GM12878 (cell line): ENCODE measurements around the gene STPG3. TPM values are rescaled to one million over a fixed set of nuclear protein-coding genes. Genes with fewer than 3 reads are reported as not detected.

Source experiments
- BHLHE40 ChIP-seq, 2 experiments: fragments of 450-650 bp in 1 of 2; IDR thresholded peaks; 2 replicates each; pipeline ENCODE4 v1.6.1; 2011 to 2017; ENCODE audit warnings: low read depth in 2 of 2, borderline replicate concordance in 1 of 2, improper control_type of control experiment in 1 of 2, low read length in 1 of 2, mild to moderate bottlenecking in 1 of 2
- BRCA1 ChIP-seq: IDR thresholded peaks from 2 replicates; pipeline ENCODE4 v1.6.1; 2011; ENCODE audit warnings: low read depth, low read length, improper control_type of control experiment
- CHD2 ChIP-seq: IDR thresholded peaks from 2 replicates; pipeline ENCODE4 v1.6.1; 2011; ENCODE audit warnings: low read depth, low read length, improper control_type of control experiment, borderline replicate concordance
- CREB1 ChIP-seq: IDR thresholded peaks from 2 replicates; pipeline ENCODE4 v1.6.1; 2012; ENCODE audit warnings: low read depth, mild to moderate bottlenecking, inconsistent platforms
- DPF2 ChIP-seq: fragments of 450-650 bp; IDR thresholded peaks from 2 replicates; pipeline ENCODE4 v1.6.1; 2017; ENCODE audit warnings: mild to moderate bottlenecking
- IKZF1 ChIP-seq: fragments of 450-650 bp; conservative IDR thresholded peaks from 2 replicates; pipeline ENCODE4 v1.6.1; 2017; ENCODE audit warnings: antibody characterized with exemption, mild to moderate bottlenecking
- IRF4 ChIP-seq: IDR thresholded peaks from 2 replicates; pipeline ENCODE4 v1.6.1; 2011; ENCODE audit warnings: low read depth, low read length
- KLF5 ChIP-seq: fragments of 450-650 bp; IDR thresholded peaks from 2 replicates; pipeline ENCODE4 v1.6.1; 2014; ENCODE audit warnings: mild to moderate bottlenecking; ENCODE audit not compliant: partially characterized antibody
- LARP7 ChIP-seq: fragments of 450-650 bp; IDR thresholded peaks from 2 replicates; pipeline ENCODE4 v1.6.1; 2017; ENCODE audit warnings: mild to moderate bottlenecking
- MEF2A ChIP-seq: IDR thresholded peaks from 2 replicates; pipeline ENCODE4 v1.6.1; 2011; ENCODE audit warnings: low read depth, mild to moderate bottlenecking, low read length, moderate library complexity; ENCODE audit not compliant: insufficient read depth
- MEF2B ChIP-seq: fragments of 450-650 bp; IDR thresholded peaks from 2 replicates; pipeline ENCODE4 v1.6.1; 2018; ENCODE audit warnings: mild to moderate bottlenecking, moderate library complexity; ENCODE audit not compliant: partially characterized antibody, poor library complexity, severe bottlenecking
- MTA2 ChIP-seq: fragments of 450-650 bp; IDR thresholded peaks from 2 replicates; pipeline ENCODE4 v1.6.1; 2016; ENCODE audit warnings: low read depth, mild to moderate bottlenecking, moderate library complexity
- NFYA ChIP-seq: IDR thresholded peaks from 2 replicates; pipeline ENCODE4 v1.6.1; 2011; ENCODE audit warnings: low read depth, mild to moderate bottlenecking, low read length, improper control_type of control experiment, borderline replicate concordance
- NFYB ChIP-seq: IDR thresholded peaks from 2 replicates; pipeline ENCODE4 v1.6.1; 2011; ENCODE audit warnings: low read depth, mild to moderate bottlenecking, low read length, improper control_type of control experiment, moderate library complexity; ENCODE audit not compliant: insufficient read depth
- RB1 ChIP-seq: fragments of 450-650 bp; formaldehyde crosslinking; IDR thresholded peaks from 2 replicates; pipeline ENCODE4 v1.6.1; 2017; ENCODE audit warnings: mild to moderate bottlenecking, borderline replicate concordance
- RELA ChIP-seq: fragments of 450-650 bp; IDR thresholded peaks from 2 replicates; pipeline ENCODE4 v1.8.0; 2014; ENCODE audit warnings: borderline replicate concordance; ENCODE audit not compliant: partially characterized antibody
- SIX5 ChIP-seq: IDR thresholded peaks from 2 replicates; pipeline ENCODE4 v1.6.1; 2011; ENCODE audit warnings: mild to moderate bottlenecking, low read depth, low read length, moderate library complexity; ENCODE audit not compliant: severe bottlenecking
- ZNF207 ChIP-seq: fragments of 450-650 bp; IDR thresholded peaks from 2 replicates; pipeline ENCODE4 v1.6.1; 2014; ENCODE audit warnings: antibody characterized with exemption, mild to moderate bottlenecking, borderline replicate concordance
- ZZZ3 ChIP-seq: IDR thresholded peaks from 2 replicates; pipeline ENCODE4 v1.6.1; 2011; ENCODE audit warnings: low read depth; ENCODE audit not compliant: control insufficient read depth, insufficient read length
- polyA plus RNA-seq, 11 experiments: library from polyadenylated mRNA; depleted of rRNA in 4 of 11; unstranded in 6 of 11; stranded (reverse) in 5 of 11; fragments of >200 nt; fragmentation: Nextera tagmentation in 4 of 11; fragmentation: Illumina TruSeq in 1 of 11; extraction: Ambion mirVana in 4 of 11; extraction: Trizol in 1 of 11; gene quantifications; 1 replicate in 1 of 11; 2 replicates in 10 of 11; pipeline versions ENCODE4 v1.2.1 to v1.2.3, GENCODE V29; 2011 to 2016; ENCODE audit warnings: inconsistent platforms in 2 of 11, missing spikeins in 2 of 11, low read depth in 1 of 11
- total RNA-seq, 4 experiments: library from RNA; depleted of rRNA in 3 of 4; stranded (reverse); fragments of >200 nt in 3 of 4; fragmentation: Illumina TruSeq in 1 of 4; extraction: Trizol in 1 of 4; gene quantifications; 2 replicates each; pipeline versions ENCODE4 v1.2.1 to v1.2.3, GENCODE V29; 2013 to 2021
- TF ChIP-seq, protein P1 (sequence below): IDR thresholded peaks from 2 replicates; pipeline ENCODE4 v1.6.1; 2011; ENCODE audit warnings: low read depth, low read length, improper control_type of control experiment, borderline replicate concordance
- TF ChIP-seq, protein P2 (sequence below): fragments of 450-650 bp; IDR thresholded peaks from 2 replicates; pipeline ENCODE4 v1.6.1; 2017; ENCODE audit warnings: mild to moderate bottlenecking, moderate library complexity
- TF ChIP-seq, protein P3 (sequence below), 3 experiments: IDR thresholded peaks in 2 of 3; conservative IDR thresholded peaks in 1 of 3; 2 replicates each; pipeline ENCODE4 v1.5.1; 2011; ENCODE audit warnings: low read depth in 3 of 3, low read length in 3 of 3, mild to moderate bottlenecking in 3 of 3, control low read depth in 2 of 3, moderate library complexity in 2 of 3, inconsistent platforms in 1 of 3, mixed read lengths in 1 of 3; ENCODE audit not compliant: control insufficient read depth in 2 of 3, insufficient read depth in 1 of 3; ENCODE audit errors: extremely low read depth in 1 of 3

STPG3 gene
- total and polyA plus RNA-seq, 10 of the 15 experiments (the other 5 are each of a cell fraction or from before 2014, with no cell fraction given) = not detected

DNA sequence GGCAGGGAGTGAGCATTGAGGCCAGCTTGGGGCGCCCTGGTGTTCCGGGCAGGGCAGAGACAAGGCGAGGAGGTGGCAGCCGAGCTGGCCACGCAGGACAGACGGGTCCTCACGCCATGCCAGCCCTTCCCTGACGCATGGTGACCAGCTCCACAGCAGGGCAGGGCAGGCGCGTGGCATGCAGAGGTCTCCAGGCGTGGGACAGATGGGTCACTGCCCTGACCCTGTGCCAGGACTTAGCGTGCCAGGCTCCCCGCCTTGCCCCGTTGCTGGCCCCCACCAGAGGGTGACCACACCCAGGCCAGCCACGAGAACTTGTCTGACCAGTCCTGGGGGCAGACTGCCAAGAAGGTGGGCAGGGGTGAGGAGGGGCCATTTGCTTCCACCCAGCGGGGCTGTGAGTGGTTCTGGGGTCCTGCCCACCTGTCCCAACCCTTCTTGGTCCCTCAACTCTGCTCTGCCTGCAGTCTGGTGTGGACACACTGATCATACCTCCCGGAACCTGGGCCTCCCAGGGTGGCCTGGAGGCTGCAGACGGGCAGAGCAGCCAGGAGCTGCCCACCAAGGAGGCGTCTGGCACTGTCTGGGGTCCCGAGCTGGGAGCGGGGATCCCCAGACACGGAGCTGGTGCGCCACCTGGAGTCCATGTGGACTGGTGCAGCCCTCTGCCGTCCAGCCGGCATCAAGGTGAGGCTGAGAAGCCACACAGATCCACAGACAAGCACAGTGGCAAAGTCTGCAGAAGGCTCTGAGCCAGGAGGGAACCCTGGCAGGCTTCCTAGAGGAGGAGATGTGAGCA, 23.8 kb upstream of the STPG3 start, which contains the start of gene RNF224 (continued):
- TF ChIP-seq BHLHE40 (IDR thresholded peaks at IDR 0.05; ENCODE audit: borderline replicate concordance in 1 of 2, low read depth in 2 of 2, low read length in 1 of 2) = peak in 1 of 2 experiments; percentile 34; a peak in 1 of 4 replicates
- TF ChIP-seq NFYB = no peak
- 0 out of 2 replicates have a peak, but pooled peaks have one; percentile 18 for TF ChIP-seq MEF2A
- TF ChIP-seq KLF5 = no peak
- TF ChIP-seq, protein P1, sequence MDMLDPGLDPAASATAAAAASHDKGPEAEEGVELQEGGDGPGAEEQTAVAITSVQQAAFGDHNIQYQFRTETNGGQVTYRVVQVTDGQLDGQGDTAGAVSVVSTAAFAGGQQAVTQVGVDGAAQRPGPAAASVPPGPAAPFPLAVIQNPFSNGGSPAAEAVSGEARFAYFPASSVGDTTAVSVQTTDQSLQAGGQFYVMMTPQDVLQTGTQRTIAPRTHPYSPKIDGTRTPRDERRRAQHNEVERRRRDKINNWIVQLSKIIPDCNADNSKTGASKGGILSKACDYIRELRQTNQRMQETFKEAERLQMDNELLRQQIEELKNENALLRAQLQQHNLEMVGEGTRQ = no peak
- TF ChIP-seq, protein P2, sequence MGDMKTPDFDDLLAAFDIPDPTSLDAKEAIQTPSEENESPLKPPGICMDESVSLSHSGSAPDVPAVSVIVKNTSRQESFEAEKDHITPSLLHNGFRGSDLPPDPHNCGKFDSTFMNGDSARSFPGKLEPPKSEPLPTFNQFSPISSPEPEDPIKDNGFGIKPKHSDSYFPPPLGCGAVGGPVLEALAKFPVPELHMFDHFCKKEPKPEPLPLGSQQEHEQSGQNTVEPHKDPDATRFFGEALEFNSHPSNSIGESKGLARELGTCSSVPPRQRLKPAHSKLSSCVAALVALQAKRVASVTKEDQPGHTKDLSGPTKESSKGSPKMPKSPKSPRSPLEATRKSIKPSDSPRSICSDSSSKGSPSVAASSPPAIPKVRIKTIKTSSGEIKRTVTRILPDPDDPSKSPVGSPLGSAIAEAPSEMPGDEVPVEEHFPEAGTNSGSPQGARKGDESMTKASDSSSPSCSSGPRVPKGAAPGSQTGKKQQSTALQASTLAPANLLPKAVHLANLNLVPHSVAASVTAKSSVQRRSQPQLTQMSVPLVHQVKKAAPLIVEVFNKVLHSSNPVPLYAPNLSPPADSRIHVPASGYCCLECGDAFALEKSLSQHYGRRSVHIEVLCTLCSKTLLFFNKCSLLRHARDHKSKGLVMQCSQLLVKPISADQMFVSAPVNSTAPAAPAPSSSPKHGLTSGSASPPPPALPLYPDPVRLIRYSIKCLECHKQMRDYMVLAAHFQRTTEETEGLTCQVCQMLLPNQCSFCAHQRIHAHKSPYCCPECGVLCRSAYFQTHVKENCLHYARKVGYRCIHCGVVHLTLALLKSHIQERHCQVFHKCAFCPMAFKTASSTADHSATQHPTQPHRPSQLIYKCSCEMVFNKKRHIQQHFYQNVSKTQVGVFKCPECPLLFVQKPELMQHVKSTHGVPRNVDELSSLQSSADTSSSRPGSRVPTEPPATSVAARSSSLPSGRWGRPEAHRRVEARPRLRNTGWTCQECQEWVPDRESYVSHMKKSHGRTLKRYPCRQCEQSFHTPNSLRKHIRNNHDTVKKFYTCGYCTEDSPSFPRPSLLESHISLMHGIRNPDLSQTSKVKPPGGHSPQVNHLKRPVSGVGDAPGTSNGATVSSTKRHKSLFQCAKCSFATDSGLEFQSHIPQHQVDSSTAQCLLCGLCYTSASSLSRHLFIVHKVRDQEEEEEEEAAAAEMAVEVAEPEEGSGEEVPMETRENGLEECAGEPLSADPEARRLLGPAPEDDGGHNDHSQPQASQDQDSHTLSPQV = 0 out of 2 replicates have a peak, but pooled peaks have one; percentile 62
- 0 out of 2 replicates have a peak, but pooled peaks have one; percentile 14 for TF ChIP-seq MTA2
- peak; percentile 67 for TF ChIP-seq LARP7
- no peak for TF ChIP-seq CREB1
- TF ChIP-seq, protein P3, sequence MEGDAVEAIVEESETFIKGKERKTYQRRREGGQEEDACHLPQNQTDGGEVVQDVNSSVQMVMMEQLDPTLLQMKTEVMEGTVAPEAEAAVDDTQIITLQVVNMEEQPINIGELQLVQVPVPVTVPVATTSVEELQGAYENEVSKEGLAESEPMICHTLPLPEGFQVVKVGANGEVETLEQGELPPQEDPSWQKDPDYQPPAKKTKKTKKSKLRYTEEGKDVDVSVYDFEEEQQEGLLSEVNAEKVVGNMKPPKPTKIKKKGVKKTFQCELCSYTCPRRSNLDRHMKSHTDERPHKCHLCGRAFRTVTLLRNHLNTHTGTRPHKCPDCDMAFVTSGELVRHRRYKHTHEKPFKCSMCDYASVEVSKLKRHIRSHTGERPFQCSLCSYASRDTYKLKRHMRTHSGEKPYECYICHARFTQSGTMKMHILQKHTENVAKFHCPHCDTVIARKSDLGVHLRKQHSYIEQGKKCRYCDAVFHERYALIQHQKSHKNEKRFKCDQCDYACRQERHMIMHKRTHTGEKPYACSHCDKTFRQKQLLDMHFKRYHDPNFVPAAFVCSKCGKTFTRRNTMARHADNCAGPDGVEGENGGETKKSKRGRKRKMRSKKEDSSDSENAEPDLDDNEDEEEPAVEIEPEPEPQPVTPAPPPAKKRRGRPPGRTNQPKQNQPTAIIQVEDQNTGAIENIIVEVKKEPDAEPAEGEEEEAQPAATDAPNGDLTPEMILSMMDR (IDR thresholded peaks at IDR 0.05 in 2 of 3, conservative IDR thresholded peaks at IDR 0.05 in 1 of 3; ENCODE audit: control insufficient read depth in 2 of 3, extremely low read depth in 1 of 3, insufficient read depth in 1 of 3, low read depth in 3 of 3, low read length in 3 of 3) = peak; percentile 91 to 98 (median 92); a peak in 5 of 6 replicates
- TF ChIP-seq IKZF1 = peak; percentile 54; the same call in 1 of the 2 replicates
- TF ChIP-seq CHD2 = peak; percentile 51; the same call in 1 of the 2 replicates
- no peak for TF ChIP-seq NFYA
- peak; percentile 72 for TF ChIP-seq RELA
- peak; percentile 52; the same call in 1 of the 2 replicates for TF ChIP-seq IRF4
- TF ChIP-seq ZNF207 = 0 out of 2 replicates have a peak, but pooled peaks have one; percentile 30
- peak; percentile 51 for TF ChIP-seq MEF2B
- TF ChIP-seq SIX5 = no peak
- no peak for TF ChIP-seq ZZZ3
- no peak for TF ChIP-seq BRCA1
- TF ChIP-seq DPF2 = peak; percentile 57; the same call in 1 of the 2 replicates
- TF ChIP-seq RB1 = peak; percentile 71; the same call in 1 of the 2 replicates
